Measurements from ENCODE around the gene HERC5.

HERC5 gene

DNA sequence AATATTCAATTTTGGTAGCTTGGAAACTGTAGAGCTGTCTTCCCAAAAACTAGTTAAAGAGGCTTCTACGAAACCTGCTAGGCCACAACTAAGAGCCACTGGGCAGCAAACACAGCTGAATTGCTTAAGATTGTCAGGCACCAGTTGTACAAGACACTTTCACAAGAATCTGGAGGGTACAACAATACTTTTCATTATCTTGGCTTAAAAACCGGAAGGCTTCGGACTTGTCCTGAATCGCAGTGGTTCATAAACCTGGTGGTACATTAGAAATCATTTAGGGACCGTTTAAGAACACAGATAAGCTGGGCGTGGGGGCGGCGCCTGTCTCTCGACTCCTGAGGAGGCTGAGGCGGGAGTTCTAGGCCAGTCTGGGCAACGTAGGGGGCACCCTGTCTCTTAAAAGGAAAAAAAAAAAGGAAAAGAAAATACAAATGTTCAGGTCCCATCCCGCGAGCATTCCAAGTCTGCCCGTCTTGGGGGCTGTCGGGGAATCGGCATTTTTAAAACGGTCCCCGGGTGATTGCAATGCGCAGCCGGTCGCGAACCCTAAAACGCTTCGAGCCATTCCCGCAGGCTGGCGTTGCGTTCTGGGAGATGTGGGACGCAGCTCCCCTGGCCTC lies 65.9 kb downstream of the HERC5 start:
- peak in 1 of 3 experiments; percentile 4 for DNase-seq (ENCODE audit: low read depth in 3 of 3)

DNA sequence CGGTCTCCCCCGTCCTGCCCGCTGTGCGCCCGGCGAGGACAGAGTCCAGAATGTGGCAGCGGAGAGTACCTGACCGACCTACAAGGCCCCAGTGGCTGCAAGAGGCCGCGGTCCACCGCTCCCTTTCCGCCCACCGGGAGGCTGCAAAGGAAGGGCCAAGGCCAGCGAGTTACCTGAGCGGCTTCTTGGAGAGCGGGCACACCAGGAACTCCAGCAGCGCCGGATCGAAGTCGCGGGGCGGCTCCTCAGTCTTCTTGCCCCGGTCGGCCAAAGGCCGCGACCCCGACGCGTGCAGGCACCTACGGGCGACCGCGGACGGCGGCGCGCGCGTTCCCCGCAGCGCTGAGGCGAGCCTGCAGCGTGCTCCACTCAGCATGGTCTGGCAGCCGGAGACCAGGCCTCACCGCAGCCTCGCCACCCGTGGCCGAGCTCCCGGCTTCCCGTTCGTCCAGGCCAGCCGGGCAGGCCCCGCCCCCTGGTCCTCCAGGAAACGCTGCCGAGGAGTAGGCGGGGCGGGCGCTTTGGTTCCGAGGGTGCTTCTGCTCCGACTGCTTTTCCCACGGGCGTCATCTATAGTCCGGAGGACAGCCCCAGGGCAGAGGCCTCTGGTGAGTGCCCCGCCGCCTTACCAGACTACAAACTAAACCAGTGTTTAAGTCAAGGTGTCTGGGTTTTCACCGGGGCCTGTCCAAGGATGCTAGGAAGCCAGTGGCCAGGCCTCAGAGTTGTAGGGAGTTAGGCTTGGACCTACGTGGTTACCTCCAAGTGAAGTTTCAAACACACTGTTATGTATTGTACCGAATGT lies 66.6 kb downstream of the HERC5 start, which contains the start of gene PYURF:
PYURF (minus strand) TSS at position 452 of the 805 bp plus-strand sequence; CDS start at position 376, 76 bp downstream.
- peak; percentile 46 to 78 (median 54) for DNase-seq (ENCODE audit: low read depth in 3 of 3)

DNA sequence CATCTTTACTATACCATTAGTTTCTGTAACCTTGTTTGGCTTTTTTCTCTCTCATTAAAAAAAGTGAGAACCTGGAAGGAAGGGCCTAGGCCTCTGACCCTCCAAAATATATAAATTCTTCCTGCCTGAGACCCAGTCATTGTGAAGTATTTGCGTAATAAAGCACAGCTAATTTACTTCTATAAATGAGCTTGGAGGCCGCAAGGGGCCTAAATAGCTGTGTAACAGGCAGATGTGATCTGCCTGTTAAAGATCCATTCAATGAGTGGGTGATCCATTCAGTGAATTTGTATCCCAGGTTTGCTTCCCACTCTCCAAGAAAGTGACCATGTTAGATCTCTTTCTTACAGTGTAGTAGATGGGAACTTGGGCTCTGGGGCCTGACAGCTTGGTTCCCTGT lies 67.3 kb downstream of the HERC5 start:
- DNase-seq (ENCODE audit: low read depth in 3 of 3), result no peak

DNA sequence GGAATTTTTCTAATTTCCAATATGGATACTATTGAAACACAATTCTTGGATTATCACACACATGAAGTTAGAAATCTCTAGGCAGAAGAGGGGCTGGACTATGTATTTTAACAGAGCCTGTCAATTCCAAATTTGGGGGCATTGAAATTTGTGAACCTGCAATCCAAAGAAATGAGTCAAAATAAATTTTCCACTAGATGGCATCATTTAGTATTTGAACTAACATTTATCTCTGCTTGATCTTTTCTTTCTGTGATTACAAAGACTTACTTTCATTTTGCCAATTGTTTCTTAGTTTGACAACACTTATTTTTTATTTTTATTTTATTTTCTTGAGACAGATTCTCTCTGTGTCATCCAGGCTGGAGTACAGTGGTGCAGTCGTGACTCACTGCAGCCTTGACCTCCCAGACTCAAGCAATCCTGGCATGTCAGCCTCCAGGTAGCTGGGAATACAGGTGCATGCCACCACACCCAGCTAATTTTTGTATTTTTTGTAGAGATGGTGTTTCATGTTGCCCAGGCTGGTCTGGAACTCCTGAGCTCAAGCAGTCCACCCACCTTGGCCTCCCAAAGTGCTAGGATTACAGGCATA lies 69.4 kb downstream of the HERC5 start:
- no peak for DNase-seq (ENCODE audit: low read depth in 3 of 3)

DNA sequence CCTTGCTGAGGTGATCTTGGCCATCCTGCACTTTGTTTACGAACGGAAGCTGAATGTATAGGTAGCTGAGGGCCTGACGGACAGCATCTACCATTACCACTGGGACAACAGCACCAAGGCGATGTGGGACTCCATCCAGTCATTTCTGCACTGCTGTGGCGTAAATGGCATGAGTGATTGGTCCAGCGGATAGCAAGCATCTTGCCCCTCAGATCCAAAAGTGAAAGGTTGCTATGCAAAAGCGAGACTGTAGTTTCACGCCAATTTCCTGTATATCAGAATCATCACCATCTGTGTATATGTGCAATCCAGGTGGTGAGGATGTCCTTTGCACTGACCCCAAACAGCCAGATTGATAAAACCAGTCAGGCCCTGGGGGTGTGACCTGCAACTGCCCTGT lies 70.9 kb downstream of the HERC5 start:
- no peak for DNase-seq (ENCODE audit: low read depth in 3 of 3)

DNA sequence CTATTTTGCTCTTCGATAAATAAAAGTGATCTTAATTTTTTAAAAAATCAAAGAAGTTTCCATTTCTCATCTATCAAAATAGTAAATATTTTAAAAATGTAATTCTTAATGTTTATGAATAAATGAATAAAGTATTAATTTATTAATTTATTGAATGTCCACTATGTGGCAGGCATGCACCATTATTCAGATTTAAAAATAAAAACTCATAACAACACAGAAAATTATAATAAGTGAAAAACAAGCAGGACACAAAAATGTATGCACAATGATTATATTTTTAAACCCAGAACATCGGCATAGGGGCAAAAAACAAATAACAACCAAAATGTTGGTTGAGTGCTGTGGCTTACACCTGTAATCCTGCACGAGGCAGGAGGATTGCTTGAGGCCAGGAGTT lies 71.9 kb downstream of the HERC5 start:
- no peak for DNase-seq (ENCODE audit: low read depth in 3 of 3)

DNA sequence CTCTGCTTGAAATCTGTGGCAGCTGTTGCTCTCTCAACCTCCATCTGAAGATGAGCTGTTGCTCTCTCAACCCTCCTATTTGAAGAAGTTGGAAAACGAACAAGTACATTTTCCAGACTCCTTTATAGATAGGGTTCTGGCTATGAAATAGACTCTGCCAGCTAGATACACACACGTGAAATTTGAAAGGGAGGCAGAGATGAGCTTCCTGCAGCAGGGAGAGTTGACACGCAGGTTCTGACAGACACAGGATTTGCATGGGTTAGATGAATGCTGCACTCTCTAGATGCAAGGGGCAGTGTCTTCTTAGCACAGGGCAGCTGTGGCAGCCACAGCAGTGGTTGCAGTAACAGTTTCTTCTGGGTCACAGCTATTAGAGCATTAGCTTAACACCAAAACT lies 74.6 kb downstream of the HERC5 start:
- DNase-seq (ENCODE audit: low read depth in 3 of 3), result no peak

DNA sequence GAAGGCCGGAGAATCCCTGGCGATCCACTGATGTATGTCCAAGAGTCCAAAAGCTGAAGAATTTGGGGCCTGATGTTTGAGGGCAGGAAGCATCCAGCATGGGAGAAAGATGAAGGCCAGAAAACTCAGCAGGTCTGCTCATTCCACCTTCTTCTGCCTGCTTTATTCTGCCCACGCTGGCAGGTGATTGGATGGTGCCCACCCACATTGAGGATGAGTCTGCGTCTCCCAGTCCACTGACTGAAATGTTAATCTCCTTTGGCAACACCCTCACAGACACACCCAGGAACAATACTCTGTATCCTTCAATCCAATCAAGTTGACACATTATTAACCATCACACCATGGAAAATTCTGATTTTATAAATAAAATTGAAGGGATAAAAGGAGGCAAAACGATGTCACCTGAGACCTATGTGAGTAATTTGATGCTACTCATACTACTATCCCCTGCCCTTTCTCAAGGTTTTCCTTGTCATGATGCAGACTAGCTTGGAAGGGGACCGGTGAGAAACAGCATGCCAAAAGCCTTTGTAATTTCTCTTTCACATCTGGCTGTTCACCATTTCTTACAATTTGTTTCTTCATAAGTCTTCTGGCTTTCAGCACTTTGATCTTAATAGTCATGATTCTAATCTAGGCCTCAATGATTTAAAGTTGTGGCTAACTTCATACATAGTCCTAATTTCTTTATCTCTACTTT lies 76.3 kb downstream of the HERC5 start:
- no peak for DNase-seq (ENCODE audit: low read depth in 3 of 3)

DNA sequence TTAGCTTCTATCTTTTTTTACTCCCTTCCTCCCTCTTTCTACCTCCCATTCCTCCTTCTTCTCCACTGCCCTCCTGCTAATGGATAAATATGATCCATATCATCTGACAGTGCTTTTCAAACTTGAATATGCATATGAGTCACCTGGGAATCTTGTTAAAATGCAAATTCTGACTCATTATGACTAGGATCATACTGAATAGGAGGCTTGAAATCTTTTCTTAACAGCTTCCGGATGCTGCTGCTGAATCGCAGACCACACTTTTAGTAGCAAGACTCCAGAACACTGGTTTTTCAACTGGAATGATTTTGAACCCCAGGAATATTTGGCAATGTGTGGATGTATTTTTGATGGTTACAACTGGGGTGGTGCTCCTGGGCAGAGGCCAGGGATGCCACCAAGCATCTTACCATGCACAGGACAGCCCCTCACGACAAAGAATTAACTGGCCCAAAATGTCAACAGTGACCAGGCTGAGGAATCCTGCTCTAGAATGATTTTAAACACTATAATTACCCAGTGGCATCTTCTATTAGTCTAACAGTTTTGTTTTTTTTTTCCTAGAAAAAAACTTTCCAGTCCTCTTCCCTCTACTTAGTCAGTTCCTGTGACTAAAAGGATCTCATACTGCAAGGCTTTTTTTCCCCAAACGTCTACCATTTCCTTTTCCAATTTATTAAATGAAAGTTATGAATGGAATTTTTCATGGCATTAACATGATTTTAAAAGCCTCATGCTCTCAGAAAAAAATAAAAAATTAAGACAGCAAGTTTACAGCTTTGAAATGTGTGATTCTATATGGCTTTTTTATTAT lies 77.2 kb downstream of the HERC5 start:
- DNase-seq (ENCODE audit: low read depth in 3 of 3), result no peak

DNA sequence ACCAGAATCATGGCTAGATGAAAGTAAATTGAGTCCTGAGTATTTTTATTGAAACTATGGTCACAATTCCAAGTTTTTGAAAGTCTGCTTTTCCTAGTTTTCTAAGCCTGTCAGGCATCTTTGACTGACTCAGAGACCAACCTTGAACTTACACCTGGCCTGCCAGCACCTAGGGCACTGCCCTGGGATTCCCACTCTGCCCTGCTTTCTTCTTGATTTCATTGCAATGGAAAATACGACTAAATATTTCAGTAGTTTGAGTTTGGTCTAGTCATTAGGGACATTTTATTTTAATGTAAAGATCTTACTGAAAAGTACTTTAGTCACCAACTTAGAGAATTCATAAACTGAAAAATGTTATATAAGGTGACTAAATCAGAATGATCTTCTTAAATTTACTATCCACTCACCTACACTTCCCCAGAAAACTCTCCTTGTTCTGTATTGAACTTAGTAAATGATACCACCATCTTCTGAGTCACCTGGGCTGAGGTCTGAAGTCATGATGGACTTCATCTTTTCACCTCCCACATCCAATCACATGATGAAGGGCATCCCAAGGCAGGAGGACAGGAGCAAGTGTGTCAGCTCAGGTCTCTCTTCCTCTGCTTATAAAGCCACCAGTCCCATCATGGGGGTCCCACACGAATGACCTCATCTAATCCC lies 78.3 kb downstream of the HERC5 start:
- DNase-seq (ENCODE audit: low read depth in 3 of 3), result no peak

DNA sequence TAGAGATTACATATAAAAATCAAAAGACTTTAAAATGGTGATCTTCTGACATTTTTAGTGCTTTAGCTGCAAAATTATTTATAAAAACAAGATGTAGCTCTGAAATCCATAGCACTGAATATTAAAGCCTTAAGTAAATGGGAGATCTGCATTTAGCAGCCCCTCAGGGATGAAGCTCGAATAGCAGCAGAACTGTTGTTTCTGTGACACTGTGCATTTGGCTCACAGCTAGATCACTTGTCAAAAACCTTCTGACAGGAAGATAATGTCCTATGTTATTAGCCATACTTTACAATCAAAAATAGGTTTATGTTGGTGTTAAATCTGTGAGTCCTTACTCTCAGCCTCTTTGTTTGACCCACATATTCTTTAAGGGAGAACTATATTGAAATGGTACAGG lies 80.8 kb downstream of the HERC5 start:
- DNase-seq (ENCODE audit: low read depth in 3 of 3), result no peak

DNA sequence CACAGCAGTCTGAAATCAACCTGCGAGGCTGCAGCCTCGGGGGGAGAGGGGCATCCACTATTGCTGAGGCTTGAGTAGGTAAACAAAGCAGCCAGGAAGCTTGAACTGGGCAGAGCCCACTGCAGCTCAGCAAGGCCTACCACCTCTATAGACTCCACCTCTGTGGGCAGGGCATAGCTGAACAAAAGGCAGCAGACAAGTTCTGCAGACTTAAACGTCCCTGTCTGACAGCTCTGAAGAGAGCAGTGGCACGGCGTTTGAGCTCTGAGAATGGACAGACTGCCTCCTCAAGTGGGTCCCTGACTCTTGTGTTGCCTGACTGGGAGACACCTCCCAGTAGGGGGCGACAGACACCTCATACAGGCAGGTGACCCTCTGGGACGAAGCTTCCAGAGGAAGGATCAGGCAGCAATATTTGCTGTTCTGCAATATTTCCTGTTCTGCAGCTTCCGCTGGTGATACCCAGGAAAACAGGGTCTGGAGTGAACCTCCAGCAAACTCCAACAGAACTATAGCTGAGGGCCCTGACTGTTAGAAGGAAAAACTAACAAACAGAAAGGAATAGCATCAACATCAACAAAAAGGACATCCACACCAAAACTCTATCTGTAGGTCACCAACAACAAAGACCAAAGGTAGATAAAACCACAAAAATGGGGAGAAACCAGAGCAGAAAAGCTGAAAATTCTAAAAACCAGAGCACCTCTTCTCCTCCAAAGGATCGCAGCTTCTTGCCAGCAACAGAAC lies 82.6 kb downstream of the HERC5 start:
- peak; percentile 52 to 63 (median 54) for DNase-seq (ENCODE audit: low read depth in 3 of 3)

DNA sequence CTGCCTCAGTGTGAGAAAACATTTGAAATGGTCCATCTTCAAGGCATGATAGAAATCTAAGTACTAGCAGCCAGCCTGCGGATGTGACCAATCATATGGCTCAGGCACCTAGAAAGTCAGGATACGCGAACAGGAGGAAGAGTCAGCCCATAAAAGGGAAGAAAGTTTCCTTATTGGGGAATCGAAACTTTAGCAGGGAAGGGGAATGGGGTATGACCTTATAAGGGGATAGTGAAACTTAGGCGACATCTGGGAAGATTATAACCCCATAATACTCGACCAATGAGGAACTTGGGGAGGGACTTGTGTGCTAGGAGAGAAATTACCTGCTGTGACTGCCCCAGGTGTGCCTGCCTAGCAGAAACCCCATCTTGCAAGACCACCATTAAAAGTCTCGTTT lies 92.9 kb downstream of the HERC5 start:
- no peak for DNase-seq (ENCODE audit: low read depth in 3 of 3)

Data from stimulated activated CD4-positive, alpha-beta T cell treated with anti-CD3 and anti-CD28 coated beads, TNF-alpha, amount 100 ng/mL, for 4 hours (primary cell).